HepG2 (cell line): ENCODE measurements around the gene PCDHGA9. TPM values are rescaled to one million over a fixed set of nuclear protein-coding genes. Genes with fewer than 3 reads are reported as not detected.
"Not testable (repeated sequence)": the region's sequence is repeated elsewhere in the genome, so short reads cannot be mapped to it uniquely, and the experiment has no call there.

Experiments
- ATAC-seq: fragments of 200-7000 bp; cut with Tn5 transposase; 3 replicates; pipeline ENCODE4 v1.9.1; 2020; ENCODE audit warnings: mild to moderate bottlenecking, moderate library complexity
- BruUV-seq: library from RNA; stranded (reverse); fragments of 400-500 nt; replicated peaks from 2 replicates; lab custom pipeline; 2021; lab: Mats Ljungman, UMichigan
- CTCF ChIA-PET: fragments of 300-600 bp; formaldehyde crosslinking; extraction: SDS; loops from one replicate; lab custom pipeline; 2021; ENCODE audit warnings: low total read pairs, inconsistent platforms, low intra/inter-chr PET ratio; lab: Yijun Ruan, JAX
- POLR2A ChIA-PET: fragments of 350-600 bp; sonication (Branson Sonifier 250); formaldehyde crosslinking; loops from one replicate; lab custom pipeline; 2020; ENCODE audit warnings: antibody characterized with exemption, inconsistent platforms; lab: Yijun Ruan, JAX
- DNase-seq: peaks from one replicate; pipeline ENCODE4 v3.0.0-alpha.2; 2015; ENCODE audit warnings: low spot score
- FAIRE-seq: peaks from 3 replicates; lab custom pipeline; 2011; peaks lifted over from hg19 to GRCh38; lab: Jason Lieb, UNC
- H2AFZ ChIP-seq: one replicate; pipeline ENCODE4 v1.6.1; 2011; ENCODE audit warnings: low read length, inconsistent platforms
- H3K27ac ChIP-seq: fragments of 300-600 bp; 3 replicates; pipeline ENCODE4 v1.8.0; 2011; ENCODE audit warnings: mixed run types, mild to moderate bottlenecking, mixed read lengths, low read length, inconsistent platforms; ENCODE audit not compliant: insufficient read depth; ENCODE audit errors: extremely low read length
- H3K27me3 ChIP-seq, 2 experiments: fragments of 200-600 bp in 1 of 2; 2 replicates in 1 of 2; 3 replicates in 1 of 2; pipeline versions ENCODE4 v1.6.0 to v1.8.0; 2011; ENCODE audit warnings: low read length in 2 of 2, mild to moderate bottlenecking in 2 of 2, moderate library complexity in 2 of 2, inconsistent platforms in 1 of 2; ENCODE audit not compliant: insufficient read depth in 2 of 2, control insufficient read depth in 1 of 2
- H3K36me3 ChIP-seq, 2 experiments: fragments of 200-600 bp in 1 of 2; replicated peaks in 1 of 2; 2 replicates in 1 of 2; 3 replicates in 1 of 2; pipeline versions ENCODE4 v1.5.1 to v1.8.0; 2011; ENCODE audit warnings: low read length in 2 of 2, inconsistent platforms in 1 of 2; ENCODE audit not compliant: insufficient read depth in 2 of 2, control insufficient read depth in 1 of 2
- H3K4me1 ChIP-seq: 2 replicates; pipeline ENCODE4 v1.5.1; 2012; ENCODE audit warnings: low read length, inconsistent platforms; ENCODE audit not compliant: insufficient read depth
- H3K4me2 ChIP-seq: 2 replicates; pipeline ENCODE4 v1.6.0; 2011; ENCODE audit warnings: low read depth, low read length, inconsistent platforms
- H3K4me3 ChIP-seq, 3 experiments: fragments of 200-600 bp in 1 of 3; sonication (generic), shearing (Covaris generic) in 1 of 3; replicated peaks in 1 of 3; 2 replicates each; pipeline ENCODE4 v1.5.1; 2011 to 2016; ENCODE audit warnings: low read length in 3 of 3, inconsistent platforms in 2 of 3, low read depth in 2 of 3, mild to moderate bottlenecking in 2 of 3, control low read depth in 1 of 3, mixed read lengths in 1 of 3; ENCODE audit not compliant: insufficient read depth in 1 of 3
- H3K79me2 ChIP-seq: one replicate; pipeline ENCODE4 v1.6.1; 2011; ENCODE audit warnings: low read length, inconsistent platforms; ENCODE audit not compliant: insufficient read depth
- H3K9ac ChIP-seq: 2 replicates; pipeline ENCODE4 v1.6.0; 2011; ENCODE audit warnings: mild to moderate bottlenecking, low read depth, low read length, inconsistent platforms; ENCODE audit not compliant: insufficient read depth
- H3K9me3 ChIP-seq: 2 replicates; pipeline ENCODE4 v1.5.1; 2012; ENCODE audit warnings: mild to moderate bottlenecking, low read length
- H4K20me1 ChIP-seq: 2 replicates; pipeline ENCODE4 v1.6.0; 2011; ENCODE audit warnings: inconsistent platforms, mild to moderate bottlenecking, low read length, moderate library complexity; ENCODE audit not compliant: insufficient read depth
- BCL6 ChIP-seq: IDR thresholded peaks from 2 replicates; pipeline ENCODE4 v1.6.1; 2016; ENCODE audit warnings: missing genetic modification reagents, missing compliant biosample characterization
- CTCF ChIP-seq: sonication (generic); formaldehyde crosslinking; IDR thresholded peaks from 2 replicates; pipeline ENCODE4 v1.5.0; 2020; ENCODE audit warnings: mild to moderate bottlenecking, missing genetic modification reagents, moderate library complexity
- RAD21 ChIP-seq: fragments of 450-650 bp; formaldehyde crosslinking; IDR thresholded peaks from 2 replicates; pipeline ENCODE4 v1.5.0; 2020; ENCODE audit warnings: mild to moderate bottlenecking
- SMC3 ChIP-seq: IDR thresholded peaks from 2 replicates; pipeline ENCODE4 v1.6.1; 2011; ENCODE audit warnings: low read length, improper control_type of control experiment
- STAG1 ChIP-seq: sonication (generic); formaldehyde crosslinking; IDR thresholded peaks from 2 replicates; pipeline ENCODE4 v1.4.0; 2020; ENCODE audit warnings: missing genetic modification reagents
- ZNF687 ChIP-seq: sonication (generic); formaldehyde crosslinking; IDR thresholded peaks from 2 replicates; pipeline ENCODE4 v1.5.1; 2020; ENCODE audit warnings: mild to moderate bottlenecking, missing genetic modification reagents, moderate library complexity
- WGBS: methylation state at CpG from one replicate; pipeline ENCODE4 v1.1.6; 2017; ENCODE audit warnings: low lambda C conversion rate; 5-methylcytosine and 5-hydroxymethylcytosine counted together
- in situ Hi-C: cut with HindIII; loops from 2 replicates; pipeline ENCODE4 v1.10.0; 2017; ENCODE audit warnings: low pct_unique_long_range_greater_than_20kb; ENCODE audit not compliant: extremely low pct_ligation_motif_present
- intact Hi-C: fragments of 100-400 bp; cut with micrococcal nuclease; formaldehyde crosslinking; loops from one replicate; pipeline ENCODE4 v1.10.0; 2022; ENCODE audit not compliant: unreplicated experiment
- polyA plus RNA-seq, 8 experiments: library from polyadenylated mRNA; depleted of rRNA in 3 of 8; stranded (reverse) in 7 of 8; unstranded in 1 of 8; fragments of >200 nt; fragmentation: Illumina TruSeq in 4 of 8; extraction: Trizol in 4 of 8; gene quantifications; 2 replicates each; pipeline versions ENCODE4 v1.2.1 to v1.2.3, GENCODE V29; 2011 to 2016; ENCODE audit warnings: low read depth in 4 of 8, missing spikeins in 1 of 8, mixed read lengths in 1 of 8; ENCODE audit not compliant: insufficient read depth in 1 of 8
- total RNA-seq, 5 experiments: library from RNA; depleted of rRNA; stranded (reverse); fragments of >200 nt; fragmentation: Illumina TruSeq; extraction: Trizol; gene quantifications; 2 replicates each; pipeline ENCODE4 v1.2.3, GENCODE V29; 2016; ENCODE audit warnings: low read depth in 1 of 5

PCDHGA9 gene
- total and polyA plus RNA-seq, 2 of the 13 experiments (the other 11 are each of a cell fraction or from before 2014, with no cell fraction given), result 0.09 to 0.38 TPM

- POLR2A ChIA-PET, H2AFZ ChIP-seq, H3K79me2 ChIP-seq, H4K20me1 ChIP-seq, H3K9ac ChIP-seq, FAIRE-seq, H3K4me1 ChIP-seq, H3K27me3 ChIP-seq, BruUV-seq, H3K36me3 ChIP-seq, H3K27ac ChIP-seq: not testable (repeated sequence)
- peak; percentile 94 for ATAC-seq
- peak; percentile 27 for DNase-seq
- CTCF ChIA-PET, result interaction anchor here (0.7 to 1.6 kb wide), 4 partner anchors 95 to 147 kb away, joined by 5 to 13 read pairs (median 8); no protein-coding TSS in a partner anchor
- in situ Hi-C loops (loop anchor here (5.0 kb wide), 2 partner anchors 105 to 145 kb away; no protein-coding TSS in a partner anchor), intact Hi-C loops (loop anchor here (1.0 kb wide), 3 partner anchors 108 to 147 kb away; no protein-coding TSS in a partner anchor)
- Histone ChIP-seq H3K9me3 (peaks cover 30% of the 10 kb centered on the region), H3K4me2 (peak within 1 kb of the TSS; percentile 27; the same call in 1 of the 2 replicates), H3K4me3 (peak within 1 kb of the TSS in 1 of 3 experiments; percentile 16; a peak in 1 of 6 replicates)
- TF ChIP-seq BCL6 (CRISPR knock-in tag) (peak; percentile 88), ZNF687 (CRISPR knock-in tag) (peak; percentile 20; the same call in 1 of the 2 replicates), SMC3 (0 out of 2 replicates have a peak, but pooled peaks have one; percentile 5), RAD21 (peak; percentile 61), STAG1 (CRISPR knock-in tag) (peak; percentile 74), CTCF (peak; percentile 75)
- WGBS, result 74% methylated on average over 38 of the region's 47 CpGs
Observed at GRCh38 chr5:141417494-141418172, 15.1 kb downstream of the PCDHGA9 start, which contains the start of gene PCDHGB7. Gene PCDHGB7 (plus strand): TSS chr5:141417677. CDS start chr5:141417860, 183 bp downstream.
